GM10847 (cell line): ENCODE data around the gene IFTAP.

Experiments used
- POLR2A ChIP-seq: IDR thresholded peaks from 2 replicates; pipeline ENCODE4 v1.6.1; 2011; ENCODE audit not compliant: insufficient read length; ENCODE audit errors: extremely low read depth

The IFTAP gene

GRCh38 chr11:36684840-36685801 is 90.8 kb downstream of the IFTAP start:
- TF ChIP-seq POLR2A = no peak

GRCh38 chr11:36688132-36688531 is 93.8 kb downstream of the IFTAP start:
- TF ChIP-seq POLR2A = no peak

- TF ChIP-seq POLR2A = no peak
These were observed 94.4 kb downstream of the IFTAP start for GRCh38 chr11:36688571-36689291.

- TF ChIP-seq POLR2A = no peak
These were observed 95.1 kb downstream of the IFTAP start for GRCh38 chr11:36689442-36689841.

DNA sequence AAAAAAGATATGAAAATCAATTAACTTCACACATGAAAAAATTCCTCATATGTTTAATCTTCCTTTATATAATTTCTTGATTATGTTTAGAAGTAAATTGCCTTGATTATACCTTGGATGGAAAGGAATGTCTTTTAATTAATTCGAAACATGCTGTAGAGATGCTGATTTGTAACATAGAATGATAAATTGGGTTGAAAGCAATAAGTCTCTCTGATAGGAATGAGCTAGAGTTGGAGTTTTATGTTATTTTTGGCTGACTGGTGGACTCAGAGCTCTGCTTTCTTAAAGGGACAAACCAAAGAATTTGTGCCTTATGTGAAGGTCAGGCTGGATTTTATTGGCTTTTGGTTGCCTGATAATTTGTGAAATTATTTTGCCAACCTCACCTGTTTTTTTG is 98.4 kb downstream of the IFTAP start:
- no peak for TF ChIP-seq POLR2A

- no peak for TF ChIP-seq POLR2A
These were observed 99.0 kb downstream of the IFTAP start for GRCh38 chr11:36693139-36693843.

DNA sequence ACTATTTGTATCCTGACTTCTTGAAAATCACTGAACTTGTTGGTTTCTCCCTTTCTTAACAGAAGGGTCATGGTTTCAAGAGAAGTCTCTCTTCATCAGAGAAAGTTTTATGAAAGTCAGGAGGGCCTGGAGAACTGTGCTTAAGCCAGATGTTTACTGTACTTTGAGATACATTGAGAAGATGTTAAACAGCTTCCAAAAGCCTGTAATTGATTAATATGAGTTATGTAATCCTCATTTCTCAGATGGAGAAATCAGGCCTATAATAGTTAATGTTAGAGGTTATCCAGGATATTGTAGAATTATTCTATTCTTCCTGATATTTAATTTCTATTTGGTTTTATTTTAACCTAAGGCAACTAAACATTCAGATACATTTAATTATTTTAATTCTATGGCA is 100.8 kb downstream of the IFTAP start:
- no peak for TF ChIP-seq POLR2A

DNA sequence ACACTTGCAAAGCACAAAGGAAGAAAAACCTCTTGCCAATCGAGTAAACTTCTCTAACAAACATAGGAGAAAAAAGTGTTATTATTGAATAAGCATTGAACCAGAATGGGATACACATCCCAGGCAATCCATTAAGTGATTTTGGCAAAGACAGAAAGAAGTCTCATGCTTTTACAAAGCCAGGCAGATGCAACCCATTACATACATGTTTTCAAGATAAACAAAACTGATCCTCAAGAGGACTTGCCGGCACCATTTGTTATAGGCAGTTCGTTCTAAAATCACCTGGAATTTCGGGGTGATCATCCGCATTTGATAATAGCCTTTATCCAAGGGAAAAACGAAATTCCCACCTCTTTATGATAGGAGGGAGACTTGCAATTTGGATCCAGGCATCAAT is 101.3 kb downstream of the IFTAP start:
- no peak for TF ChIP-seq POLR2A

DNA sequence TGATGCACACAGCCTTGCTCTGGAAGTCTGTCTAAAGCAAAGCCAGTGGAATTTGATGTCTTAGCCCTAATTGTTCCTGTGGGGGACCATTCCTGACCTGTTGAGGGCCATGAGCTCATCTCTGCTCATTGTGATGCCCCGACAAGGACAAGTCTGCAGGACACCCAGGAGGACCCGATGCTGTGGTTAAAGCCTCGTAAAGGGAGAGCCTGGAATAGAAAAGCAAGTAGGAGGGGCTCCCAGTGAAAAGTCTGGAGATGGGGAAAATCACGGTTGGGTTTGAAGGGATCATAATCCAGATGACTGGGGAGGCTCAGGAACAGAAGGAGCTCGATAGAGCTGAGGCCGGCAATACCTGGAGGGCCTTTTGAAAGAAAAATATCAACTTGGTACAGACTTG is 102.2 kb downstream of the IFTAP start:
- TF ChIP-seq POLR2A = no peak

DNA sequence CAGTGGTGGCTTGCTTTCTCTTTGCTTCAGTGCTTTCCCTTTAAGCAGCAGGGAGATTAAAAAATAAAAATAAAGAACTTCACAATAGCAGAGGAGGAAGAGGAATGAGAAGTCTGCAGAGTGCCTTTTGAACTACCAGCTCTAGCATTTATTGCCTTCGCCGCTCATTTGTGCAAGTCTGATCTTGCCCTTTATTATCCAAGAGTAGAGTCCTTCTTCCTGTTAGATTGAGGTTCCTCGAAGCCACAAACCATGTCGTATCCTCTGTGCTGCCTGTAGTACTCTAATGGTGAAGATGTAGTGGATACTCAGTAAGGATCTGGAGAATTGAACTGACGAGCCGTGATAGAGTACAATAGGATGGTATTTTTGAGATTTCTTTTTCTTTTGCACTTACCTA is 105.0 kb downstream of the IFTAP start:
- no peak for TF ChIP-seq POLR2A

GRCh38 chr11:36700246-36700645 is 105.9 kb downstream of the IFTAP start:
- TF ChIP-seq POLR2A = no peak

DNA sequence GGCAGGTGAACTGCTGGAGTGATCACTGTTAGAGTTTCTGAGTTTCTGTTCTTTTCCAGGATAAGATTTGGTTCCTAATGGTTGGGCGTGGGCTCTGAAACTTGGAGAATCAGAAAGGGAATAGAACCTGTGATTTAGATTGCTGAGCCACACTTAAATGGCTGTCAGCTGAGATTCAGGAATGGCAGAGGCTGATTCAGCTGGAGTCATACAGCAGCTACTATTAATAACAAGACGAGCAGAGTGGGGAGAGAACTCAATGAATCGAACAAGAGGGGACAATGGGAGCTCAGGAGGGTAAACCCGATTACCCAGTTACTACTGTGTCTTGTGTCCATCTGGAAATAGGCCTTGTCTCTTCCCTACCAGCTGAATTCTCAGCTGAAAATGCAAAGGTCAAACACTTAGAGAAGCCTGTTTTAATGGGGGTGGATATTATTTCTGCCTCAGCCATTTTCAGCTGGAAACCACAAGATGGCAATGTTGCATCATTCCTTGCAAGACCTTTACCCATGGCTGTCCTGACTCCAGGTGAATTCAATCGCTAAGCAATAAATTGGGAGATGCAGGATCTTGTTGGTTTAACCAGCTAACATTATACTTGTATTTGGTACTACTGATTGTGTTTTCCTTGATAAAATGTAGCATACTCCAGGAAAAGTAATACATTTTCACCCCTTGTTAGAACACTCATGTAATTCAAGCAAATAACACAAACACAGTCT is 108.2 kb downstream of the IFTAP start:
- no peak for TF ChIP-seq POLR2A

DNA sequence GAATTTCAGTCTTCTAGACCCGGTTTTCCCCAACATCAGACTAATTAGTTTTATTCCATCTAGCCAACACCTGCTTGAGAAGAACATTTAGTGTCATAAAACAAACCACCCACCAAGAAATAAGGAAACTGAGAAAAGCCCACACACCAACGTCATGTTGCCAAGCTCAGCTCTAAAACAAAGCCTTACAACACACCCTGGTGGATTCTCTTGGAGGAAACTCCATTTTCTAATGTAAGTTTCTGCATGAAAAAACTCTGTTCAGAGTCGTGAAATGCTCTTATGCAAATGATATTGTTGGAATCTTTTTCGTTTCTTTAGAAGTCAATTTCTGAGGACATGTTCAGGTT is 108.7 kb downstream of the IFTAP start:
- TF ChIP-seq POLR2A = no peak
